Trophoblast cell (in vitro differentiated cells and primary cell): ENCODE results near the gene ARL8B. TPM values are rescaled to one million over a fixed set of nuclear protein-coding genes. Genes with fewer than 3 reads are reported as not detected.

Source experiments
- DNase-seq, 2 donors: peaks; one replicate each; pipeline ENCODE4 v3.0.0-alpha.2; 2016
- H2AFZ ChIP-seq: 2 replicates; pipeline ENCODE4 v1.6.1; 2013; ENCODE audit warnings: low read length, moderate library complexity, mild to moderate bottlenecking; ENCODE audit not compliant: insufficient read depth, poor library complexity
- H2AK5ac ChIP-seq: 2 replicates; pipeline ENCODE4 v1.6.1; 2013; ENCODE audit warnings: mild to moderate bottlenecking, low read length
- H2BK120ac ChIP-seq: 2 replicates; pipeline ENCODE4 v1.6.1; 2013; ENCODE audit warnings: low read length, mild to moderate bottlenecking, moderate library complexity; ENCODE audit not compliant: insufficient read depth, poor library complexity
- H2BK12ac ChIP-seq: 2 replicates; pipeline ENCODE4 v1.6.1; 2013; ENCODE audit warnings: mild to moderate bottlenecking, low read length, moderate library complexity
- H2BK5ac ChIP-seq: 2 replicates; pipeline ENCODE4 v1.6.1; 2013; ENCODE audit warnings: low read length, low read depth, moderate library complexity, mild to moderate bottlenecking; ENCODE audit not compliant: poor library complexity
- H3K14ac ChIP-seq: 2 replicates; pipeline ENCODE4 v1.6.1; 2013; ENCODE audit warnings: mild to moderate bottlenecking, low read length
- H3K18ac ChIP-seq: 2 replicates; pipeline ENCODE4 v1.6.1; 2013; ENCODE audit warnings: mild to moderate bottlenecking, low read length
- H3K23ac ChIP-seq: 2 replicates; pipeline ENCODE4 v1.6.1; 2013; ENCODE audit warnings: low read length
- H3K27ac ChIP-seq: 2 replicates; pipeline ENCODE4 v1.5.1; 2013; ENCODE audit warnings: low read depth, mild to moderate bottlenecking, inconsistent platforms, low read length, moderate library complexity
- H3K27me3 ChIP-seq: 2 replicates; pipeline ENCODE4 v1.6.1; 2013; ENCODE audit warnings: inconsistent platforms, mild to moderate bottlenecking, low read length, moderate library complexity; ENCODE audit not compliant: insufficient read depth
- H3K36me3 ChIP-seq, 2 experiments: 1 replicate in 1 of 2; 2 replicates in 1 of 2; pipeline ENCODE4 v1.6.1; 2013; ENCODE audit warnings: low read length in 2 of 2, mild to moderate bottlenecking in 2 of 2, moderate library complexity in 1 of 2; ENCODE audit not compliant: insufficient read depth in 2 of 2, control insufficient read depth in 1 of 2
- H3K4ac ChIP-seq: 2 replicates; pipeline ENCODE4 v1.6.1; 2013; ENCODE audit warnings: low read depth, mild to moderate bottlenecking, low read length, moderate library complexity
- H3K4me1 ChIP-seq, 2 experiments: 1 replicate in 1 of 2; 2 replicates in 1 of 2; pipeline ENCODE4 v1.6.1; 2013; ENCODE audit warnings: low read length in 2 of 2, mild to moderate bottlenecking in 2 of 2, moderate library complexity in 1 of 2; ENCODE audit not compliant: insufficient read depth in 2 of 2, control insufficient read depth in 1 of 2
- H3K4me2 ChIP-seq: 2 replicates; pipeline ENCODE4 v1.6.1; 2013; ENCODE audit warnings: inconsistent platforms, mild to moderate bottlenecking, low read length, moderate library complexity
- H3K4me3 ChIP-seq: 2 replicates; pipeline ENCODE4 v1.5.1; 2013; ENCODE audit warnings: mild to moderate bottlenecking, low read depth, low read length, inconsistent platforms
- H3K79me1 ChIP-seq: one replicate; pipeline ENCODE4 v1.6.1; 2013; ENCODE audit warnings: low read length
- H3K79me2 ChIP-seq: 2 replicates; pipeline ENCODE4 v1.6.1; 2013; ENCODE audit warnings: low read length, mild to moderate bottlenecking; ENCODE audit not compliant: control insufficient read depth, insufficient read depth, poor library complexity
- H3K9ac ChIP-seq: 2 replicates; pipeline ENCODE4 v1.6.1; 2013; ENCODE audit warnings: mild to moderate bottlenecking, low read length
- H3K9me3 ChIP-seq: 2 replicates; pipeline ENCODE4 v1.6.1; 2013; ENCODE audit warnings: low read depth, mild to moderate bottlenecking, control low read depth, inconsistent platforms, low read length; ENCODE audit not compliant: insufficient read depth
- H4K12ac ChIP-seq: 2 replicates; pipeline ENCODE4 v1.6.1; 2013; ENCODE audit warnings: low read depth, mild to moderate bottlenecking, low read length, moderate library complexity
- H4K8ac ChIP-seq: 2 replicates; pipeline ENCODE4 v1.6.1; 2013; ENCODE audit warnings: low read depth, mild to moderate bottlenecking, low read length, moderate library complexity
- H4K91ac ChIP-seq: one replicate; pipeline ENCODE4 v1.6.1; 2013; ENCODE audit warnings: low read depth, mild to moderate bottlenecking, low read length, moderate library complexity
- WGBS: extraction: QIAGEN DNeasy Blood & Tissue Kit; methylation state at CpG from one replicate; pipeline ENCODE4 v1.1.7; 2013; ENCODE audit warnings: missing lambda C conversion rate; ENCODE audit not compliant: insufficient read length, insufficient coverage; ENCODE audit errors: extremely low coverage; 5-methylcytosine and 5-hydroxymethylcytosine counted together
- polyA plus RNA-seq: library from polyadenylated mRNA; stranded (reverse); fragments of 200-250 nt; gene quantifications from 2 replicates; pipeline ENCODE4 v1.2.3, GENCODE V29; 2013

Gene ARL8B
- polyA plus RNA-seq: 143 and 168 TPM in 2 replicates

DNA sequence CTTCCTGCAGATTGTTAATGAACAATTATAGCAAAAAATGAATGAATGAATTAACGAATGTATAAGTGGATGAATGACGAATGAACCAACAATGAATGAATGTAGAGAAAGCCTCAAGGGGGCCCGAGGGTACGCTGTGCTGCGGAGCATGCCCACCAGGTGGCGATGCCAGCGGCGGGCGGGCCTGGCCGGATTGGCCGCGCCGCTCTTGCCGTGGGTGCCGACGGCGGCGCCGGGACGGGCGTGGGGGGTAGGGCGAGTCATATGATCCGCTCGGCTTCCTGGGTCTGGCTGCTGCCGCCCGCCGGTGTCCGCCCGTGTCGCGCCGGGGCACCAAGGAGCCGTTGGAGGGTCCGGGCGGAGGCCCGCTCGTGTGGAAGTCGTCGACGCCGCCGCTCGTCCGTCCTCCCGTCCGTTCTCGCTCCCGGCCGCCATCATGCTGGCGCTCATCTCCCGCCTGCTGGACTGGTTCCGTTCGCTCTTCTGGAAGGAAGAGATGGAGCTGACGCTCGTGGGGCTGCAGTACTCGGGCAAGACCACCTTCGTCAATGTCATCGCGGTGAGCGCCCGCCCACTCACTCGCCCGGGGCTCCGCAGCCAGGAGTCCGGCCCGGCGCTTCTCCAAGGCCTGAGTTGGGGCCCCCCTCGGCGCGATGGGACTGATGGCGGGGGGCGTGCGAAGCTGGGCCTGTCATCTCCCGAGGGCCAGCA is at the start of gene ARL8B:
ARL8B (plus strand) TSS at position 263 of the 711 bp plus-strand sequence; CDS start at position 437, 174 bp downstream.
- H4K12ac ChIP-seq: peak within 1 kb of the TSS; percentile 92
- no peaks in the 10 kb centered on the region for H3K9me3 ChIP-seq
- peak within 1 kb of the TSS; percentile 93 for H4K91ac ChIP-seq
- peaks cover 14% of the 10 kb centered on the region for H3K79me2 ChIP-seq
- peak within 1 kb of the TSS; percentile 99 for H3K18ac ChIP-seq
- H3K36me3 ChIP-seq: no peaks in the 10 kb centered on the region
- peak within 1 kb of the TSS; percentile 63 for H3K4me2 ChIP-seq
- H3K9ac ChIP-seq: peak within 1 kb of the TSS; percentile 94
- no peaks in the 10 kb centered on the region for H3K27me3 ChIP-seq
- H4K8ac ChIP-seq: peak within 1 kb of the TSS; percentile 99
- peak within 1 kb of the TSS; percentile 85 for H2AFZ ChIP-seq
- WGBS: no CpG with 5 or more reads among the region's 74 CpGs
- peak within 1 kb of the TSS; percentile 35 for H2BK12ac ChIP-seq
- H2BK120ac ChIP-seq: peak within 1 kb of the TSS; percentile 85
- H2BK5ac ChIP-seq: peak within 1 kb of the TSS; percentile 90
- H3K4ac ChIP-seq: peak within 1 kb of the TSS; percentile 100
- peak; percentile 91 to 97 for DNase-seq
- peaks cover 7% of the 10 kb centered on the region for H3K79me1 ChIP-seq
- peak within 1 kb of the TSS; percentile 89 for H2AK5ac ChIP-seq
- peak within 1 kb of the TSS; percentile 73 for H3K27ac ChIP-seq
- H3K4me3 ChIP-seq: peak within 1 kb of the TSS; percentile 98
- H3K4me1 ChIP-seq: no peaks in the 10 kb centered on the region
- H3K23ac ChIP-seq: no peak within 1 kb of the TSS
- peak within 1 kb of the TSS; percentile 97 for H3K14ac ChIP-seq

DNA sequence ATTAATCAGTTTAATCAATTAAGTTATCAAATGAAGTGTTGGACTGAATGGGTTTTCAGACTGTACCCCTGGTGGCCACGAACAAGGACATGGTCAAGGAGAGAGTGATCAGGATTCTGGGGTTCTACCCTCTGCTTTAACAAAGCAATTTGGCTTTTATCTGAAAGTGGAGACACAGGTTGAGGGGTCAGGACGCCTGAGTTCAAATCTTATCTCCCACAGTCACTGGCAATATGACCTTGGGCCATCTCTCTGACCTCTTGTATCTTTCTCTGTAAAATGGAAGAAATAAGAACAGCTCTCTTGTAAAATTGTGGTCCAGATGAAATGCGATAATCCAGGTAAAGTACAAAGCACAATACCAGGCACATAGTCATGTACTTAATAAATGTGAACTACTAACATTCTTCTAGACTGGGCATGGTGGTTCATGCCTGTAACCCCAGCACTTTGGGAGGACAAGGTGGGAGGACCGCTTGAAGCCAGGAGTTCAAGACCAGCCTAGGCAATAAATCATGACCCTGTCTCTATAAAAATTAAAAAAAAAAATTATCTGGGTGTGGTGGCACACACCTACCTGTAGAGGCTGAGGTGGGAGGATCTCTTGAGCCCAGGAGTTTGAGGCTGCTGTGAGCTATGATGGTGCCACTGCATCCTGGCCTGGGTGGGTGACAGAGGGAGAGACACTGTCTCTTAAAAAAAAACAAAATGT is 48.6 kb upstream of the ARL8B start:
- Histone ChIP-seq H2BK5ac (no peak overlapping the region), H2AK5ac (no peak overlapping the region), H3K36me3 (no peaks in the 10 kb centered on the region), H3K4me1 (no peaks in the 10 kb centered on the region), H2BK12ac (no peak overlapping the region), H3K79me1 (no peaks in the 10 kb centered on the region), H3K4me3 (no peak overlapping the region), H3K4me2 (no peak overlapping the region), H4K8ac (no peak overlapping the region), H4K12ac (no peak overlapping the region), H2BK120ac (no peak overlapping the region), H3K14ac (no peak overlapping the region), H3K27me3 (no peaks in the 10 kb centered on the region), H4K91ac (no peak overlapping the region), H3K9ac (no peak overlapping the region), H3K23ac (no peak overlapping the region), H3K27ac (no peak overlapping the region), H3K4ac (no peak overlapping the region), H2AFZ (no peak overlapping the region), H3K79me2 (no peaks in the 10 kb centered on the region), H3K18ac (no peak overlapping the region), H3K9me3 (no peaks in the 10 kb centered on the region)
- WGBS: no CpG with 5 or more reads among the region's 4 CpGs
- no peak for DNase-seq

DNA sequence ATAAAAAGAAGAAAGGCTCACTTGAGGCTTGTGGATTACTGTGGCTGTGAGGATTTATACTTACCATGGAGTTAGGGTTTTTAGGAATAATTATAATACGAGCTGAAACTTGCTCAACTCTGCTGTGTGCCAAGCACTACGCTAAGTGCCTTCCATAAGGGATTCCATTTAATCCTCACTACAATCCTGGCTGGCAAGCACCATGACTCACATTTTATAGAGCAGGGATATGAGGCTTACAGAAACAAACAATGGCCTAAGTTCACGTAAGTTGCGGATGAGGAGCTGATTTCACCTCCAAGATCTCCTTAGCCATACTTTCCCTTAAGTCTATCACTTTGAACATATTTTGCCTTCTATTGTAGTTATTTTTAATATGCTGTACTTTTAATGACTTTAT is 43.9 kb upstream of the ARL8B start:
- Histone ChIP-seq H2BK12ac (no peak overlapping the region), H3K9ac (no peak overlapping the region), H2BK5ac (no peak overlapping the region), H2AK5ac (no peak overlapping the region), H4K8ac (no peak overlapping the region), H2AFZ (no peak overlapping the region), H3K4me2 (no peak overlapping the region), H3K79me1 (no peaks in the 10 kb centered on the region), H3K23ac (no peak overlapping the region), H3K14ac (no peak overlapping the region), H3K79me2 (no peaks in the 10 kb centered on the region), H4K12ac (no peak overlapping the region), H3K9me3 (no peaks in the 10 kb centered on the region), H3K36me3 (no peaks in the 10 kb centered on the region), H4K91ac (no peak overlapping the region), H3K4me3 (no peak overlapping the region), H3K18ac (no peak overlapping the region), H3K4ac (no peak overlapping the region), H3K4me1 (no peaks in the 10 kb centered on the region), H3K27ac (no peak overlapping the region), H3K27me3 (no peaks in the 10 kb centered on the region), H2BK120ac (no peak overlapping the region)
- no peak for DNase-seq
- WGBS: no CpG with 5 or more reads among the region's 4 CpGs

DNA sequence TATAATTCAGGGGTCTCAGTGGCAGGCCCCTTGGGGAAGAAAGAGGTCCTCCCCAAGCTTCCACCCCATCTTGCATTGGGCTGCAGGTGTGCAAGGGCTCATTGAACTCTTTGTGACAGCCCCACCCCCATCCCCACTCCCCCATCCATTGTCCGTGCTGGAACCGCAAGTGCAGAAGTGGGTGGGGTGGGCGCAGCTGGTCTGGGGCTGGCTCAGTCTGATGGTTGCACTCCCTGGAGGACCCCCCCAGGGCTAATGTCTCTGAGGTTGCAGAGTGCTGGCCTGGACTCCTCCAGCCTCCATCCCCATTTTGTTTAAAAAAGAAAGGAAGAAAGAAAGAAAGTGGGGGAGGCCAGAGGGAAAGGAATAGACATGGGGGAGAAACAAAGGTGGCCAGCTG is 42.3 kb upstream of the ARL8B start:
- DNase-seq: no peak
- Histone ChIP-seq H3K9me3 (no peaks in the 10 kb centered on the region), H4K91ac (no peak overlapping the region), H2AK5ac (no peak overlapping the region), H3K23ac (no peak overlapping the region), H3K36me3 (no peaks in the 10 kb centered on the region), H3K4me2 (no peak overlapping the region), H3K79me1 (no peaks in the 10 kb centered on the region), H3K4ac (no peak overlapping the region), H2BK120ac (no peak overlapping the region), H3K18ac (no peak overlapping the region), H2AFZ (no peak overlapping the region), H3K27me3 (no peaks in the 10 kb centered on the region), H3K14ac (no peak overlapping the region), H4K12ac (no peak overlapping the region), H3K4me3 (no peak overlapping the region), H3K9ac (no peak overlapping the region), H3K27ac (no peak overlapping the region), H3K4me1 (no peaks in the 10 kb centered on the region), H4K8ac (no peak overlapping the region), H3K79me2 (no peaks in the 10 kb centered on the region), H2BK5ac (no peak overlapping the region), H2BK12ac (no peak overlapping the region)
- WGBS: no CpG with 5 or more reads among the region's 3 CpGs
